NK-92 (cell line): ENCODE data around the gene AKAP13.
A peak's percentile ranks its signal among the peaks of the same experiment; 100 is the strongest.
"Not testable (repeated sequence)": the region's sequence is repeated elsewhere in the genome, so short reads cannot be mapped to it uniquely, and the experiment has no call there.

Experiments used
- DNase-seq: peaks from one replicate; lab custom pipeline; 2025; ENCODE audit not compliant: unreplicated experiment; lab: John Stamatoyannopoulos, UW

Gene AKAP13

DNA sequence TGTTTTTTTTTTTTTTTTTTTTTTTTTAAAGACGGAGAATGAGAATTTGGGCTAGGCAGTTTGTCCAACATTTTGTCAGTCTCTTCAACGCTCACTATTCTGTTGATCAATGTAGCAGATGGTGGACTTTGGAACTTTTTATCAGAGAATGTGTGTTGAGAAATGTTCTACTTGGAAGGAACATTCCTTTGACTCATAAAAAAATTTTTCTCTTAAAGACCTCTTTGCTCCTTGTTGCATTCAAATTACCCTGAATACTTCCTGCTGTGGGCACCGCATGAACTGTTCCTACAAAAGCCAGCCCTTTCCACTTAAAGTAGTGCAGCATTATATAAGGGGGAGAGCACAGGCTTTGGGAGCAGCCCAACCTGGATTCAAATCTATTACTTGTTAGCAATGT lies 182.9 kb downstream of the AKAP13 start:
- no peak for DNase-seq

- DNase-seq, result no peak
These were observed 183.3 kb downstream of the AKAP13 start for GRCh38 chr15:85563731-85564130.

GRCh38 chr15:85564686-85565085 lies 184.3 kb downstream of the AKAP13 start:
- DNase-seq, result no peak

GRCh38 chr15:85568261-85568808 lies 187.9 kb downstream of the AKAP13 start:
- DNase-seq, result no peak

DNA sequence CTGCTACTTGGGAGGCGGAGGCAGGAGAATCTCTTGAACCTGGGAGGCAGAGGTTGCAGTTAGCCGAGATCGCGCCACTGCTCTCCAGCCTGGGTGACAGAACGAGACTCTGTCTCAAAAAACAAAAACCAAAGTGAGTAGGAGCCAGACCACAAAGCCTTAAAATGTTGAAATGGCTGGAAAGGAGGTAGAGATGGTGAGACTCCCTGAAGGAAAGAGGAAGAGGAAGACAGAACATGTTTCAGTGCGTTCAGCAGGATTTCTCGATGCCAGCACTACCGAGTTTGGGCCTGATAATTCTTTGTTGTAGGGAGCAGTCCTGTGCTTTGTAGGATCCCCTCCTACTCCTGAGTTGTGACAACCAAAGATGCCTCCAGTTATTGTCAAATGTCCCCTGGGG lies 189.9 kb downstream of the AKAP13 start:
- DNase-seq, result no peak

- DNase-seq, result no peak
These were observed 191.4 kb downstream of the AKAP13 start for GRCh38 chr15:85571780-85572179.

GRCh38 chr15:85576392-85576791 lies 196.0 kb downstream of the AKAP13 start:
- no peak for DNase-seq

- no peak for DNase-seq
These were observed 198.7 kb downstream of the AKAP13 start for GRCh38 chr15:85578941-85579701.

DNA sequence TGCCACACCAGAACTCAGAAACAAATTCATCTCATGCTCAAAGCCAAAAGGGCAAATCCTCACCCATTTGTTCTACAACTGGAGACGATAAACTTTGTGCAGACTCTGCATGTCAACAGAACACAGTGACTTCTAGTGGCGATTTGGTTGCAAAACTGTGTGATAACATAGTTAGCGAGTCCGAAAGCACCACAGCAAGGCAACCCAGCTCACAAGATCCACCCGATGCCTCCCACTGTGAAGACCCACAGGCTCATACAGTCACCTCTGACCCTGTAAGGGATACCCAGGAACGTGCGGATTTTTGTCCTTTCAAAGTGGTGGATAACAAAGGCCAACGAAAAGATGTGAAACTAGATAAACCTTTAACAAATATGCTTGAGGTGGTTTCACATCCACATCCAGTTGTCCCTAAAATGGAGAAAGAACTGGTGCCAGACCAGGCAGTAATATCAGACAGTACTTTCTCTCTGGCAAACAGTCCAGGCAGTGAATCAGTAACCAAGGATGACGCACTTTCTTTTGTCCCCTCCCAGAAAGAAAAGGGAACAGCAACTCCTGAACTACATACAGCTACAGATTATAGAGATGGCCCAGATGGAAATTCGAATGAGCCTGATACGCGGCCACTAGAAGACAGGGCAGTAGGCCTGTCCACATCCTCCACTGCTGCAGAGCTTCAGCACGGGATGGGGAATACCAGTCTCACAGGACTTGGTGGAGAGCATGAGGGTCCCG lies 199.7 kb downstream of the AKAP13 start:
- DNase-seq, result no peak

DNA sequence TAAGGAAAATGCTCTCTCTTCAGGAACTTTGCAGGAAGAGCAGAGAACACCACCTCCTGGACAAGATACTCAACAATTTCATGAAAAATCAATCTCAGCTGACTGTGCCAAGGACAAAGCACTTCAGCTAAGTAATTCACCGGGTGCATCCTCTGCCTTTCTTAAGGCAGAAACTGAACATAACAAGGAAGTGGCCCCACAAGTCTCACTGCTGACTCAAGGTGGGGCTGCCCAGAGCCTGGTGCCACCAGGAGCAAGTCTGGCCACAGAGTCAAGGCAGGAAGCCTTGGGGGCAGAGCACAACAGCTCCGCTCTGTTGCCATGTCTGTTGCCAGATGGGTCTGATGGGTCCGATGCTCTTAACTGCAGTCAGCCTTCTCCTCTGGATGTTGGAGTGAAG lies 200.5 kb downstream of the AKAP13 start:
- peak; percentile 28 for DNase-seq

DNA sequence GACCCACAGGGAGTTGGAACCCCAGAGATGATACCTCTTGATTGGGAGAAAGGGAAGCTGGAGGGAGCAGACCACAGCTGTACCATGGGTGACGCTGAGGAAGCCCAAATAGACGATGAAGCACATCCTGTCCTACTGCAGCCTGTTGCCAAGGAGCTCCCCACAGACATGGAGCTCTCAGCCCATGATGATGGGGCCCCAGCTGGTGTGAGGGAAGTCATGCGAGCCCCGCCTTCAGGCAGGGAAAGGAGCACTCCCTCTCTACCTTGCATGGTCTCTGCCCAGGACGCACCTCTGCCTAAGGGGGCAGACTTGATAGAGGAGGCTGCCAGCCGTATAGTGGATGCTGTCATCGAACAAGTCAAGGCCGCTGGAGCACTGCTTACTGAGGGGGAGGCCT lies 201.1 kb downstream of the AKAP13 start:
- no peak for DNase-seq

DNA sequence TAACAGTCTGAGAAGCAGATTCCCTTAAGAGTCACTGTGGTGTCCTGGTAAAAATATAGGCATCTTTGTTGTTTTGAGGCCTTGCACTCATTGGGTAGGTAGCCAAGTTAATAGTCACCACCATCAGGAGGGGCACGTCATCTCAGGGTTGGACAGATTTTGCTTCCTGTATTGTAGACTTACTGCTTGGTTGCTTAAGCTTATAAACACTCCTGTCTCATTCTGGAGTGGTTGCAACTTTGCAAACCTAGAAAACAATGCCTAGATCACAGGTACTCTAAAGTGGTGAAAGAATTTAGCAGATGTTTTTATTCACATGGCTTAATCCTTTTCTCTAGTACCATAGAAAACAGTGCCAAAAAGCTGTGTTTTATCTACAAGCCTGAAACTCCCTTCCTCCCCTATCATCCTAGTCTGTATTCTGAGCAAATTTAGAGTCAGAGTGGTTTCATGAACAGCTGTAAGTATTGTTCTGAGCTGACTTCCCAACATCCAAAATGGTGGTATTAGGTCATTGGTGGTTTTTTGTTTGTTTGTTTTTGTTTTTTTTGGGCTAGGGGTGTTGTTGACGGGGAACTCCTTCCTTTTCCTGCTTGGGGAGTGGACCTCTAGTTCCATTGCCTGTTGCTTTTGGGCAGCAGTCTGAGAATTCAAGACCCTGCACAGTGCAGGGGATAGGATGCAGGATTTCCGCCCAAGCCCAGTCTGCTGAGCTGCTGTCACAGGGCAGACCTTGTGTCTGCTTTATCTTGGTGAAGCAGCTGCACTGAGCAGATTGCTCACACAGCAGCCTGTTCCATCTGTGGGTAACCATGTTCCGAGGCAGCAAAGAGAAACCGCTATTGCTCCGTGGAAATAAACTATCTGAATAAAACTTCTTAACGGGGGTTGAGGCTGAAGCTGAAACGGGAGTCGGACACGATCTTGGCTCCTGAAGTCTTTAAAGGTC lies 202.0 kb downstream of the AKAP13 start:
- no peak for DNase-seq

DNA sequence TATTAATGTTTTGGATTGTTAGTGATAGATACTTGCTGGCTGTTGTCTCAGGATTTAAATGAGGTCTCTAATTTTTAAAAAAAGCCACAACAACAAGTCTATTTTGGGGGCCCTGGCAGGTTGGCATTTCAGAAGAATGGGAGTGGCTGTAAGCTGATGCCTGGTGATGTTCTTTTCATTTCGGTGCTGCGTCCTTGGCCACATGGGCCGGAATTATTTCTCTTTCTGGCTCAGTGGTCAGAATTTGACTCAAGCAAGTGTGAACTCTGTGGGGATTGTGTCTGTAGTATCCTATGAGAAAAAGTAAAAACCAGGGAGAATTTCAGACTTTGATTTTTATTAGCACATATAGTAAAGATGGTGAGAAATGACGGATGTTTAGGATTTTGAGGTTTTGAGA lies 203.0 kb downstream of the AKAP13 start:
- DNase-seq, result no peak

DNA sequence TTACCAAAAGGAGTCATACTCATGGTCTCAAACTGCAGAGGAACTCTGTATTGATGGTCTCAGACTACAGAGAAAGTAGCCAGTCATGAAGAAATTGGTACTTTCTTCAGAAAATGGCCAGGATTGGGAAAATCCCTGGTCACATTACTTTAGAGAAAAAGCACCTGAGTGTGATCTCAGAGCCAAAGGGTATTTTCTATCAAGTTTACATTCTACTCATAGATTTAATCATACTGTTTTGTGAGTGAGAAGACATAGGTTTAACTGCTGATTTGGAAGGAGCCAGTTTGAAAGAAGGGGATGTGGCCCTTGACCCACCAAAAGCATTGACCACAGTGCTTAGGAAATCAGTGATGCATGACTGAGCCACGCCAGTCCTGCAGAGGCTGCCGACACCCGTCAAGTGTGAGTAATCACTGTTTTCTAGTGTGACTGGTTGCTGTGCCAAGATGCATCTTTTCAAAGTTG lies 203.6 kb downstream of the AKAP13 start:
- no peak for DNase-seq

DNA sequence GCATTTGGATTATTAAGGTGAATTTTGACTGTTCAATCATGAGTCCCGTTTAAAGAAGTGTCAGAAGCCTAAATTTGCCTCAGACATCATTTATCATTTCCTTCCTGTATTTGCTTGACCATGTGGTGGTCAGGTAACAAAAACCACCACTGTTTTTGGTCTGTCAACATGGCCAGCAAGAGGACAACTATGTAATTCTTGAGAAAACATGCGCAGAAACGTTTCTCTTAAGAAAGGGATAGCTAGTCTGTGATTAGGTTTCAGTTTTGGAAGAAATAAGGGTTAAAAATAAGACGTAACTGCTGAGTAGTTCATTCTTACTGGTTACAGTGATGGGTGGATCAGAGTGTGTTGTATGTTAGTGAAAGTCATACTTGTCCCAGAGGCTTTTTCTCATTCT lies 204.5 kb downstream of the AKAP13 start:
- no peak for DNase-seq

DNA sequence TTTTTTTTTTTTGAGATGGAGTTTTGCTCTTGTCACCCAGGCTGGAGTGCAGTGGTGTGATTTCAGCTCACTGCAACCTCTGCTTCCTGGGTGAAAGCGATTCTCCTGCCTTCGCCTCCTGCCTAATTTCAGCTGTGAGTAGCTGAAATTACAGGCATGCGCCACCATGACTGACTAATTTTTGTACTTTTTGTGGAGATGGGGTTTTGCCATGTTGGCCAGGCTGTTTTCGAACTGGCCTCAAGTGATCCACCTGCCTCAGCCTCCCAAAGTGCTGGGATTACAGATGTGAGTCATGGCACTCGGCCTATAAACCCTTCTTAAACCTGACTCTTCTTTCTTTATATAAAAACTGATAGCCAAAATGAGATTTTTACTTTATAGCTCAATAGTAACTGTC lies 205.8 kb downstream of the AKAP13 start:
- not testable (repeated sequence) for DNase-seq

- DNase-seq, result no peak
These were observed 207.5 kb downstream of the AKAP13 start for GRCh38 chr15:85587707-85588411.

DNA sequence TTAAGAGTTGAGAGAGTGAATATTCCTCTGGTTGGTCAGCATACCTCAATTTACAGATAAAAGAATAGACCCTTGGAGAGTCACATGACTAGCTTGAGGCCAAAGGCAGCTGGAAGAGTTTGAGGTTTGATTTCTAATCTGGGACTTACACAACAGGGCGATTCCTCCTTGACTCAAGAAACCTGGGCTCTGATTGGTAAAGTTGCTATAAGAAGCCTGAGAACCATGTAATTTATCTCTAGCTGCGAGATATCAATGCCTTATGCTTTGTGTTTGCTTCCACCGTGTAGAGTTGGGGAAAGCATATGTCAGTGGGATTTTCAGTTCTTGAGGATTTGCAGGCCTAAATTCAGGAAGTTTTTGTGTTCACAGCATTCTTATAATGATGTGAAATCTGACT lies 208.3 kb downstream of the AKAP13 start:
- DNase-seq, result no peak

DNA sequence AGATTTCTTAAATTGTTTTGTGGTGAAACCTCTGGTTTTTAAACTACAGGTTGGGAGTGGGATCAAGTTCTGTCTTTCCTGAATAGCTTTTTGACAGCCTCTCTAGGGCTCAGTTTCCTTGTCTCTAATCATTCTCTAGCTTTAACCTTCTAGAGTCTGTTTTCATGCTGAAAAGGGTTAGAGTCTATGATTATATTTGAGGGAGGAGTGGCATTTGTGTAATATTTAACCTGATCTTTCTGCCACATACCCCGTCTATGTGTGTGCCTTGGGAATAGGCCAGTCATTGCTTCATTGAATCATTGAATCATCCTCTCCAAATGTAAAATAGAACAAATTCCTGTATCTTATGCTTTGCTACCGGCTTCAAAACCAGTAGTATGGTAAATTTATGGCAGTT lies 209.4 kb downstream of the AKAP13 start:
- no peak for DNase-seq

GRCh38 chr15:85591622-85592021 lies 211.2 kb downstream of the AKAP13 start:
- no peak for DNase-seq
